HepG2 (cell line): ENCODE results near the gene NISCH. TPM values are rescaled to one million over a fixed set of nuclear protein-coding genes. Genes with fewer than 3 reads are reported as not detected.

Experiments
- CBFB ChIP-seq: sonication (generic); formaldehyde crosslinking; IDR thresholded peaks from 2 replicates; pipeline ENCODE4 v1.4.0; 2020; ENCODE audit warnings: missing genetic modification reagents
- CEBPZ ChIP-seq: IDR thresholded peaks from 2 replicates; pipeline ENCODE4 v1.6.1; 2012; ENCODE audit warnings: low read length, improper control_type of control experiment
- FOXA1 ChIP-seq, 2 experiments: fragments of 450-650 bp in 1 of 2; sonication (generic) in 1 of 2; formaldehyde crosslinking in 1 of 2; IDR thresholded peaks; 2 replicates each; pipeline versions ENCODE4 v1.4.0 to v1.6.1; 2016 to 2020; ENCODE audit warnings: missing genetic modification reagents in 1 of 2
- HNF4A ChIP-seq: sonication (generic); formaldehyde crosslinking; IDR thresholded peaks from 2 replicates; pipeline ENCODE4 v1.4.0; 2020; ENCODE audit warnings: missing genetic modification reagents
- HOXA3 ChIP-seq: sonication (generic); formaldehyde crosslinking; IDR thresholded peaks from 2 replicates; pipeline ENCODE4 v1.5.0; 2020; ENCODE audit warnings: missing genetic modification reagents
- KLF13 ChIP-seq: sonication (generic); formaldehyde crosslinking; IDR thresholded peaks from 2 replicates; pipeline ENCODE4 v1.4.0; 2020; ENCODE audit warnings: mild to moderate bottlenecking, missing genetic modification reagents
- LCORL ChIP-seq, 2 experiments: fragments of 450-650 bp in 1 of 2; sonication (generic) in 1 of 2; formaldehyde crosslinking in 1 of 2; IDR thresholded peaks; 2 replicates each; pipeline versions ENCODE4 v1.5.0 to v1.6.1; 2017 to 2020; ENCODE audit warnings: antibody characterized with exemption in 1 of 2, missing genetic modification reagents in 1 of 2
- MLX ChIP-seq: IDR thresholded peaks from 2 replicates; pipeline ENCODE4 v1.6.1; 2016
- PATZ1 ChIP-seq: sonication (generic); formaldehyde crosslinking; IDR thresholded peaks from 2 replicates; pipeline ENCODE4 v1.4.0; 2020; ENCODE audit warnings: missing genetic modification reagents
- POLR2A ChIP-seq, 2 experiments: IDR thresholded peaks; 2 replicates each; pipeline ENCODE4 v1.6.1; 2011; ENCODE audit warnings: low read depth in 2 of 2, low read length in 2 of 2, mild to moderate bottlenecking in 1 of 2, moderate library complexity in 1 of 2; ENCODE audit not compliant: insufficient read depth in 1 of 2
- PTBP1 ChIP-seq: fragments of 200-400 bp; formaldehyde crosslinking; IDR thresholded peaks from 2 replicates; pipeline ENCODE4 v1.6.1; 2018; ENCODE audit warnings: low read length, low read depth; ENCODE audit not compliant: poor library complexity, severe bottlenecking
- REPIN1 ChIP-seq: sonication (generic); formaldehyde crosslinking; IDR thresholded peaks from 2 replicates; pipeline ENCODE4 v1.8.0; 2022; ENCODE audit warnings: missing genetic modification reagents, low read depth, mild to moderate bottlenecking, borderline replicate concordance
- THRA ChIP-seq: sonication (generic); formaldehyde crosslinking; IDR thresholded peaks from 2 replicates; pipeline ENCODE4 v1.4.0; 2020; ENCODE audit warnings: missing genetic modification reagents, borderline replicate concordance
- ZGPAT ChIP-seq: IDR thresholded peaks from 2 replicates; pipeline ENCODE4 v1.6.1; 2016; ENCODE audit warnings: mild to moderate bottlenecking
- ZNF18 ChIP-seq: sonication (generic); formaldehyde crosslinking; IDR thresholded peaks from 2 replicates; pipeline ENCODE4 v1.8.0; 2022; ENCODE audit warnings: mild to moderate bottlenecking, missing genetic modification reagents; ENCODE audit not compliant: insufficient replicate concordance
- ZNF317 ChIP-seq: sonication (generic); formaldehyde crosslinking; IDR thresholded peaks from 2 replicates; pipeline ENCODE4 v1.5.0; 2020; ENCODE audit warnings: mild to moderate bottlenecking, missing genetic modification reagents
- ZNF34 ChIP-seq: sonication (generic); formaldehyde crosslinking; IDR thresholded peaks from 2 replicates; pipeline ENCODE4 v1.4.0; 2020; ENCODE audit warnings: mild to moderate bottlenecking, missing genetic modification reagents, borderline replicate concordance
- polyA plus RNA-seq, 8 experiments: library from polyadenylated mRNA; depleted of rRNA in 3 of 8; stranded (reverse) in 7 of 8; unstranded in 1 of 8; fragments of >200 nt; fragmentation: Illumina TruSeq in 4 of 8; extraction: Trizol in 4 of 8; gene quantifications; 2 replicates each; pipeline versions ENCODE4 v1.2.1 to v1.2.3, GENCODE V29; 2011 to 2016; ENCODE audit warnings: low read depth in 4 of 8, missing spikeins in 1 of 8, mixed read lengths in 1 of 8; ENCODE audit not compliant: insufficient read depth in 1 of 8
- total RNA-seq, 5 experiments: library from RNA; depleted of rRNA; stranded (reverse); fragments of >200 nt; fragmentation: Illumina TruSeq; extraction: Trizol; gene quantifications; 2 replicates each; pipeline ENCODE4 v1.2.3, GENCODE V29; 2016; ENCODE audit warnings: low read depth in 1 of 5

The NISCH gene
- total and polyA plus RNA-seq, 2 of the 13 experiments (the other 11 are each of a cell fraction or from before 2014, with no cell fraction given) = 27.0 to 47.6 TPM

GRCh38 chr3:52451237-52452083 is 3.9 kb upstream of the NISCH start (continued):
- TF ChIP-seq ZNF34 (CRISPR knock-in tag) (no peak), HOXA3 (CRISPR knock-in tag) (peak; percentile 40; the same call in 1 of the 2 replicates), HNF4A (CRISPR knock-in tag) (peak; percentile 62), PTBP1 (no peak), LCORL (IDR thresholded peaks at IDR 0.05) (no peak), LCORL (CRISPR knock-in tag; IDR thresholded peaks at IDR 0.05) (no peak), CBFB (CRISPR knock-in tag) (0 out of 2 replicates have a peak, but pooled peaks have one; percentile 33), PATZ1 (CRISPR knock-in tag) (no peak; the same call in 1 of the 2 replicates), CEBPZ (no peak), MLX (CRISPR knock-in tag) (0 out of 2 replicates have a peak, but pooled peaks have one; percentile 29), REPIN1 (CRISPR knock-in tag) (0 out of 2 replicates have a peak, but pooled peaks have one; percentile 26), FOXA1 (IDR thresholded peaks at IDR 0.05) (no peak), FOXA1 (CRISPR knock-in tag; IDR thresholded peaks at IDR 0.05) (0 out of 2 replicates have a peak, but pooled peaks have one; percentile 22), POLR2A (IDR thresholded peaks at IDR 0.05; ENCODE audit: insufficient read depth in 1 of 2, low read depth in 2 of 2, low read length in 2 of 2) (no peak), ZGPAT (CRISPR knock-in tag) (no peak), ZNF317 (CRISPR knock-in tag) (no peak), THRA (CRISPR knock-in tag) (0 out of 2 replicates have a peak, but pooled peaks have one; percentile 26), KLF13 (CRISPR knock-in tag) (no peak), ZNF18 (CRISPR knock-in tag) (no peak)
